ENCODE measurements around the gene PNKD.
"Not testable (repeated sequence)": the region's sequence is repeated elsewhere in the genome, so short reads cannot be mapped to it uniquely, and the experiment has no call there.

PNKD gene

DNA sequence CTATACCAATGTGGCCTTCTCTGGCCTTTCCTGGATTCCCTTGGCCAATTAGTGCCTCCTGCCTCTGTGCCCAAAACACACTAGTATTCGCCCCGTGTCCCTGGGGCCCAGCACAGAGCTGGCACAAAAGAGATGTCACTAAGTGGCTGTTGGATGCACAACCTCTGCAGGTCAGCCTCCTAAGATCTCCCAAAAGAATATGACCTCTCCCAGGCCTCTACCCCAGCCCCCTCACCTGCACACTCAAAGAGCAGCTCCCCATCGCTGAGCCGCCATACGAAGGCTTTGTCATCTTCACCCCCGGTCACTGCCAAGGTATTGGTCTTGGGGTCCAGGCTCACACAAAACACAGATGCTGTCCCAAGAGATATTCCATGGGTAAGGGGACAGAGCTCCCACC lies 3.1 kb upstream of the PNKD start:
- H3K4me3 ChIP-seq (ENCODE audit: control insufficient read depth, low read depth, low read length): no peak overlapping the region
- no peak for DNase-seq (ENCODE audit: low read depth)
- no peak for TF ChIP-seq CTCF (IDR thresholded peaks at IDR 0.05; ENCODE audit: control insufficient read depth, insufficient read depth, low read depth, low read length, missing control alignments)

- peak overlapping the region; percentile 87 for H3K4me3 ChIP-seq (ENCODE audit: control insufficient read depth, low read depth, low read length)
- no peak for TF ChIP-seq CTCF (IDR thresholded peaks at IDR 0.05; ENCODE audit: control insufficient read depth, insufficient read depth, low read depth, low read length, missing control alignments)
- DNase-seq (ENCODE audit: low read depth): no peak
These were observed 585 bp downstream of the PNKD start for GRCh38 chr2:218270721-218271486.

DNA sequence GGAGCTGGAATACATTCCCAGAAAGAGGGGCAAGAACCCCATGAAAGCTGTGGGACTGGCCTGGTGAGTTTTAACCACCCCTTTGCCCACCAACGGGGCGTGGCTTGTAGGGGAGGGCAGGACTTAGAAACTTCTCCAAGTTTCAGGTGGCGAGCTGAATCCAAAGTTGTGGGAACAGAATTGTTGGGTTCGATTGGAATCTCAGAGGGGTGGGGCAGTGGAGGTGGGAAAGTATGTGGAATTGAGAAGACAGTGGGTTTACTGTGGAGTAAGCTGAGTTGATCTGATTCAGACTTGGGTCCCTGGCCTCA lies 1.1 kb downstream of the PNKD start:
- DNase-seq (ENCODE audit: low read depth): no peak
- peak overlapping the region; percentile 87 for H3K4me3 ChIP-seq (ENCODE audit: control insufficient read depth, low read depth, low read length)
- no peak for TF ChIP-seq CTCF (IDR thresholded peaks at IDR 0.05; ENCODE audit: control insufficient read depth, insufficient read depth, low read depth, low read length, missing control alignments)

GRCh38 chr2:218271865-218272530 lies 1.7 kb downstream of the PNKD start:
- peak overlapping the region; percentile 87; the same call in 1 of the 2 replicates for H3K4me3 ChIP-seq (ENCODE audit: control insufficient read depth, low read depth, low read length)
- no peak for DNase-seq (ENCODE audit: low read depth)
- TF ChIP-seq CTCF (IDR thresholded peaks at IDR 0.05; ENCODE audit: control insufficient read depth, insufficient read depth, low read depth, low read length, missing control alignments): no peak

GRCh38 chr2:218272531-218273212 lies 2.4 kb downstream of the PNKD start:
- peak; percentile 97 for TF ChIP-seq CTCF (IDR thresholded peaks at IDR 0.05; ENCODE audit: control insufficient read depth, insufficient read depth, low read depth, low read length, missing control alignments)
- DNase-seq (ENCODE audit: low read depth): peak; percentile 94
- H3K4me3 ChIP-seq (ENCODE audit: control insufficient read depth, low read depth, low read length): no peak overlapping the region

DNA sequence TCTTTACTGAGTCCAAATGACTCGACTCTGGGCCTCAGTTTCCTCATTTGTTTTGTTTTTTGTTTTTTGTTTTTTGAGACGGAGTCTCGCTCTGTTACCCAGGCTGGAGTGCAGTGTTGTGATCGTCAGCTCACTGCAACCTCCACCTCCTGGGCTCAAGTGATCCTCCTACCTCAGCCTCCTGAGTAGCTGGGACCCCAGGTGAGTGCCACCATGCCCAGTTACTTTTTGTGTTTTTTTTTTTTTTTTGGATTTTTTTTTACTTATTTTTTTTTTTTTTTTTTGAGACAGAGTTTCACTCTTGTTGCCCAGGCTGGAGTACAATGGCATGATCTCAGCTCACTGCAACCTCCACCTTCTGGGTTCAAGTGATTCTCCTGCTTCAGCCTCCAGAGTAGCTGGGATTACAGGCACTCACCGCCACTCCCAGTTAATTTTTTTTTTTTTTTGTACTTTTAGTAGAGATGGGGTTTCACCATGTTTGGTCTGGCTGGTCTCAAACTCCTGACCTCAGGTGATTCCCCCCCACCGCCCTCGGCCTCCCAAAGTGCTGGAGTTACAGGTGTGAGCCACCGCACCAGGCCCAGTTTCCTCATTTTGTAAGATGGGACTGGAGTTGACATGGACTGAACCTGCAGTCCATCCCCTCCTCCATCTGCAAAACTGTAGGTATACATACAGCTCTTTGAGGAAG lies 3.0 kb downstream of the PNKD start:
- not testable (repeated sequence) for H3K4me3 ChIP-seq (ENCODE audit: control insufficient read depth, low read depth, low read length); DNase-seq (ENCODE audit: low read depth)
